ENCODE results near the gene RXRA.

The RXRA gene

DNA sequence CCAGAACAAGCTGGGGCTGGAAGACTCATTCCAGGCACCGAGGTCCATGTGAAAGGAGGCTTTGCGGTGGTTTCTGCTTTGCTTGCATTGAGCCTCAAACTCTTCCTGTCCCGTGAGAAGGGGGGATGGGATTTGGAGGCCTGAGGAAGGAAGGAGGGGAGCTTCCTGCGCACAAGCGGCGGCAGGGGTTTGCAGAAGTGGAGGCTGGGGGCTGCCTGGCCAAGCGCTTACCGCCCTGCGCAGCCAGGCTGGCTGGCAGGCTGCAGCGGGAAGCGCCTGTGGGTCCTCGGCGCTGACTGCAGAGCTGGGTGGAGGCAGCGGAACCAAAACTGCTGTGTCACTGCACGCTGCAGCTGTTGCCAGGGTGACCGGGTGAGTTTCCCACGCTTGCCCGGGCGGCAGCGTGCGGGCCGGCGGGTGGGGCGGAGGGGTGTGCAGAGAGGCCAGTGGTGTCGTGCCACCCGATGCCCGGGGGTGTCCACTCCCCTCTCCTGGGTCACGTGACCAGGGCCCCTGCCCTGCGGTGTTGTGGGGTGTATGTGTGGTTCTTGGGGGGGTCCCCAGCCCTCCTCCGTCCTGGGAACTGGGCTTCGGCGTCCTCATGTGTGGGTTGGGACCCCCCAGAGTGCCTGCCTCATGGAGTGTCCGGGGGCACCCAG is 81.0 kb downstream of the RXRA start:
- H3K27ac ChIP-seq, result peak overlapping the region; percentile 59
- DNase-seq (ENCODE audit: low read depth, low spot score), result peak; percentile 69

DNA sequence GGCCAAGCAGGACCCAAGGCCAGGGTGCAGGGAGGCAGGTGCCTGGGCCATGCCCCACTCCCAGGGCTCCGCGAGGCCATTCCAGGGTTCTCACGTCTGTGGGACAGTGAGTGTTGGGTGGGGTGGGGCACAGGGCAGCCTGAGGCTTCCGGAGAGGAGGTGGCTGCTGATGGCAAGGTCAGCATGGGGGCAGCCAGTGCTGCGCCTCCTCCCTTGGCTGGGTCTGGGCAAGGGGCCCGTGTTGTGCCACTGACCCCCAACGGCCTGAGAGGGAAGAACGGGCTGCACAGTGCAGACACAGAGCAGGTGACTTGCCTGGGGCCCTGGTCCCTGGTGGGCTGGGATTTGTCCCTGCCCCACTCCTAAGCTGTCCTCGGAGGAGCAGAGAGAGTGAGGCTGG is 82.1 kb downstream of the RXRA start:
- no peak overlapping the region for H3K27ac ChIP-seq
- no peak for DNase-seq (ENCODE audit: low read depth, low spot score)

DNA sequence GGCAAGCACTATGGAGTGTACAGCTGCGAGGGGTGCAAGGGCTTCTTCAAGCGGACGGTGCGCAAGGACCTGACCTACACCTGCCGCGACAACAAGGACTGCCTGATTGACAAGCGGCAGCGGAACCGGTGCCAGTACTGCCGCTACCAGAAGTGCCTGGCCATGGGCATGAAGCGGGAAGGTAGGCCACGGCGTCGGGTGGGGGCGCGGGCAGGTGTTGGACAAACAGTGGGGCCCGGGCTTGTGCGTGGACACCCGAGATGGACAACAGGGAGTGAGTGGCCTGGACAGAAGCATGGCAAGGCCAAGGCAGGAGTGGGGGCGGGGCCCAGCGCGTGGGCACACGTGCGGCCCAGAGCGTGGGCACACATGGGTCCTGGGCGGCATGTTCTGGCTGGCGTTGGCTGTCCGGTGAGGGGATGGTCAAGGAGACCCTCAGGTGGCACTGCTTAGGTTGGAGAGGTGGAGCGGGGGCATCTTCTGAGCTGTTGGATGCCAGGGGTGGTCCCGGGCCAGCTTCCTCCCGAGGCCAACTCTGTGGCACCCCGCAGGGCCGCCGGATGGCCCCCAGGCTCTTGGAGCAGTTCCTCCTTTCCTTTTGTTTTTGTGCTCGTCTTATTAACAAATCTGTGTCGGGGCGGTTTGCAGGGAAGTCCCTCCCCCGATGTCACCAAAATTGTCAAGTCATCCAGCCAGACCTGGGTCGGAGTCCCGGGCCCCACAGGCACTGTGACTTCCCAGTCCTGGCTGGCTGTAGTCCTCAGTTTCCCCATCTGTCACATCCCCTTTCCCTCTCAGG is 82.9 kb downstream of the RXRA start:
- H3K27ac ChIP-seq, result no peak overlapping the region

DNA sequence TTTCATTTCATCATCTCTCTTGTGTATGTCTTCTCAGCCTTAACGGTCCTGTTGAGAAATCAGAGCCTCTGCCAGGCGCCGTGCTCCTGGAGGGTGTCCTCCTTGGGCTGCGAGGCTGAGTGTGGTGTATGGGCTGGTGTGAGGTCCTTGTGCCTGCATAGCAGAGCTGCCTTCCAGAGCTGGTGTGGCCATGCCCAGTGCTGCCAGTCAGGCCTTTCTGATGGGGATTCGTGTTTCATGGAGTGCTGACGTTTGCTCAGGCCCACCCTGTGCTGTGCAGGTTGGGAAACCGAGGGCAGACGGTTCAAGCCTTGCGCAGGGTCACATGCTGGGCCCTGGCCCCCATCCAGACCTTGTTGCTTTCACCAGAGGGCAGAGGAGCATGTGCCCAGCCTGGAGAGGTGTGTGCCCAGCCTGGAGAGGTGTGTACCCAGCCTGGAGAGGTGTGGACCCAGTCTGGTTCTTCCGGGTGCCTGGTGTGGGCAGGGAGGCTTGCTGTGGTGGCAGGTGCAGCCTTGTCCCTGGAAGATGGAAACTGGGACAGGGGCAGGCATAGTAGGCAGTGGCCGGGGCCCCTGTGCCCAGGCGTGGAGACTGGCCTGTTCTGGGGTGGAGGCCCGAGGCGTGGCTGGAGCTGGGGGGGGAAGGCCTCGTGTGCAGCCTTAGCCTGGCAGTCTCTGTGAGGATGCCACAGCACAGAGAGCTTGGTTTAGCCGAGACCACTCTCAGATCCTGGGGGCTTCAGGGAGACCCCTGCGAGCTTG is 84.0 kb downstream of the RXRA start:
- H3K27ac ChIP-seq, result no peak overlapping the region

More for the DNA sequence above, 82.9 kb downstream of the RXRA start:
- DNase-seq (ENCODE audit: low read depth, low spot score), result no peak

DNA sequence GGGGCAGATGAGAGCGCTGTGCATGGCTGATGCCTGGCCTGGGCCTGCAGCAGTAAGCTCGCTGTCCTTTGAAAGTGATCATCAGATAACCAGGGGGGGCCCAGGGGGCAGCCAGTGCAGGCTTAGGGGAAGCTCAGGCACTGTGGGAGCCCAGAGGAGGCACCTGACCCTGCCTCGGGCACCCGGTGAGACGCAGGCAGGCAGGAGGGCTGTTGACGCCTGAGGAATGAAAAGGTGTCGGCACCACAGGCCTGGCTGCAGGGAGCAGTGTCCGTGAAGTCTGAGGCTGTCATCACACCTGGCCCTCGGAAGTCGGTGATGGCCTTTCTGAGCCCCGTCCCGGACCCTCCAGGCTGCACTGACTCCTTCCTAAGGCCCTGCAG is 84.6 kb downstream of the RXRA start:
- H3K27ac ChIP-seq, result no peak overlapping the region
- DNase-seq (ENCODE audit: low read depth, low spot score), result no peak

More for the DNA sequence above, 84.0 kb downstream of the RXRA start:
- DNase-seq (ENCODE audit: low read depth, low spot score), result no peak

DNA sequence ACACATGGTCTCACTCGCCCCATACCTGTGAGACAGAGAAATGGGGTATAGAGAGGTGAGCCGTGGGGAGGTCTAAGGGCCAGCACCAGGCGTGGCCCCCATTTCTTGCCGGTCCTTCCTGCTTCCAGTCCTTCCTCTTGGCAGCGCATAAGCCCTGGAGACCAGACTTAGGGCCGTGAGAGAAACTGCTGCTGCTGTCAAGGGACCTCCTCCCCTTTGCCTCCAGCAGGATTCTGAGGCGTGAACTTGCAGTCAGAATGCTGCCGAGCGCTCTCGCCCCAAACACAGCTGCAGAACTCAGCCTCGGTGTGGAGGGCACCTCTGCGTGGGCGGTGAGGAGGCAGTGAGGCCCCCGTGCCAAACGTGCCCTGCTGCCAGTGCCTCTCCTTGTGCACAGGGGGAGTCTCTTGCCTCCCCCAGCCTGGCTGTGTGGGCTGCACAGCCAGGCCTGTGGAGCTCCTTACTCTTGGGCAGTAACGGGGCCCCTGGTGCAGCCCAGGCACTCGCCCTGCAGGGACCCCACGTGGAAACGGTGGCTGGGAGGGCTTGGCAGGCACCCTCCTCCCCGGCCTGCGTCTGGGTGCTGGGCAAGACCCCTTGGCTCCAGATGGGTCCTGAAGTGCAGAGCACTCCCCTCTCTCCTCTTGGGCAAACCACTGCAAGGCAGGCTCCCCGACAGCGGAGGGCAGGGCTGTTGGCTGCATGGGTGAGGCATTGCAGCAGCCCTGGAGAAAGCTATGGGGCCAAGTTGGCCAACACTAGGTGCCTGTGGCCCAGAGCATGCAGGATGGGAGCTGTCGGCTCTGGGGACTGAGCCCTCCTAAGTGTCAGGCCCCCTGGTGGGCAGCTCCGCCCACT is 85.4 kb downstream of the RXRA start:
- H3K27ac ChIP-seq, result no peak overlapping the region
- no peak for DNase-seq (ENCODE audit: low read depth, low spot score)

GRCh38 chr9:134412298-134412711 is 86.0 kb downstream of the RXRA start:
- H3K27ac ChIP-seq, result no peak overlapping the region
- DNase-seq (ENCODE audit: low read depth, low spot score), result no peak

DNA sequence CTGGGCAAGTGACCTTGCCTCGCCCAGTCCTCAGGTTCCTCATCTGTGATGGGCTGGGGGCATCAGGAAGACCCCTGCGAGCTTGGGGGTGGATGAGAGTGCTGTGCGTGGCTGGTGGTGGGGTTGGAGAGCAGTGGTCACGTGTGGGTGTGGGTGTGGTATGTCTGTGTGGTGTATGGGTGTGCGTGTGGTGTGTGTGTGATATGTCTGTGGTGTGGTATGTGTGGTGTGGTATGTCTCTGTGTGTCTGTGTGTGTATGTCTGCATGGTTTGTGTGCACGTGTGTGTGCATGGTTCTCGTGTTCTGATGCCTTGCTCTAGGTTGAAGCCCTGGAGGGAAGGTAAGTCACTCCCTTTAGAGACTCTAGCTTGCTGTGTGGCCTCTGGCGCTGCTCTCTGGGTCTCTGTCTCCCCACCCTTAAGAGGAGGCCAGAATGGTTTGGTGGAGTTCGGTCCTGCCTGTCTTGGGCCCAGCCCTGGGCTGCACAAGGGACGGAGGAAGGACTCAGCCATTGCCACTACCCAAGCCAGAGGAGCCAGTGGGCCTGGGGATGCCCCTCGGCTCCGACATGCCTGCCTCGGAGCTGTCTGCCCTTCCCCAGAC is 87.0 kb downstream of the RXRA start:
- DNase-seq (ENCODE audit: low read depth, low spot score), result no peak
- no peak overlapping the region for H3K27ac ChIP-seq

DNA sequence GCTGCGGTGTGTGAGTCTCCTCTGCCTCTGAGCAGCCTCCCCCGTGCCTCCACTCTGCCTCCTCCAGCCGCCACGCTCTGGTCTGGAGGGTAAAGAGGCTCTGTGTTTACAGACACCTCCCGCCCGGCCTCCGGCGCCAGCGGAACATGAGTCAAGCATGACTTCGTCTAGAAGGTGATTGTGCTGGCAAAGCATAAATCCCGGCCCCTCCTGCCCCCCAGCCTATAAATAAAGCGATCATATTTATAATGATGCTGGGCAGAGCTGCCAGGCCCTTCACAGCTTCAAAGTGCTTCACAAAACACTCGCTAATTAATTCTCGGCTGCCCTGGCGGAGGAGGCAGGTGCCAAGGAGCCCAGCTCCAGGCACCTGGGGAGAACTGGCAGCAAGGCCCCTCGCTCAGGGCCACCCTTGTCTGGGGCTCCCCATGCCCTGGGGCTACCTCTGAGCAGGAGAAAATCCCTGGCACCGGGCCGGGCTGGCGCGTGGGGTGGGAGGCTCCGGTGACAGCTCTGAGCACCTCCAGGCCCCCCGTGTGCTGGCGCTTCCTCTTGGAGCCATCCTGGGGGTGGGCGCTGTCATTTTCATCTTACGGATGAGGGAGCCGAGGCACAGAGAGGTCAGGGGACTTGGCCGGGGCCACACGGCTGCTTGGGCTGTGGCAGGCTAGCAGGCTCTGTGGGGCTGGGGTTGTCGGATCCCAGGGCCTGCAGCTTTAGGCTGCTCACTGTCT is 87.8 kb downstream of the RXRA start:
- no peak overlapping the region for H3K27ac ChIP-seq
- peak; percentile 33 for DNase-seq (ENCODE audit: low read depth, low spot score)

GRCh38 chr9:134414900-134415425 is 88.7 kb downstream of the RXRA start:
- DNase-seq (ENCODE audit: low read depth, low spot score), result no peak
- H3K27ac ChIP-seq, result no peak overlapping the region

DNA sequence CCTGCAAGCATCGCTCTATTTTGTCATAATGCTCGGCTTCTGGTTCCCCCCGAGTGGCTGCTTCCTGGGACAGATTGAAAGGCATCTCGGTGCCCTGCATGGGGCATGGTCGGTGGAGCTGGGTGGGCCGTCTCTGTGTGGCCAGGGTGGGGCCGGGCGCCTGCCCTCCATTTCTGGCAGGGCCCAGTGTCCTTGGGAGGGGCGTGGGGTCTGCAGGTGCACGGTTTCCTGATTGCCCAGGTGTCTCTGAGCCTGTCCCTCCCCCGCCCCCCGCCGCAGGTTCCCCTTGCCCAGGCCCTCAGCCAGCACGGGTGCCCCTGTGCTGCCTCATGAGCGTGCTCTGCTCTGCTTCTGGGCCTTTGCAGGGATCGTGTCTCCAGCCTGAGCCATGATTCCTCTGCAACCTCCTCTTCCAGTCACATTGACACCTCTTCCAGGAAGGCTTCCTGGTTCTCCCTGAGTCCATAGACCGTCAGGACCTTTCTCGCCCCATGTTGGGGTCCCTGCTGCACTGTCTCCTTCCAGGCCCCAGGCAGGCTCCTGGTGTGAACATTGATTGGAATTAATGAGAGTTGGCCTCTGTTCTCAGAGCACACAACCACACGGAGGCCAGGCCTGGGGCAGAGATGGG is 90.2 kb downstream of the RXRA start:
- no peak overlapping the region for H3K27ac ChIP-seq
- DNase-seq (ENCODE audit: low read depth, low spot score), result no peak

DNA sequence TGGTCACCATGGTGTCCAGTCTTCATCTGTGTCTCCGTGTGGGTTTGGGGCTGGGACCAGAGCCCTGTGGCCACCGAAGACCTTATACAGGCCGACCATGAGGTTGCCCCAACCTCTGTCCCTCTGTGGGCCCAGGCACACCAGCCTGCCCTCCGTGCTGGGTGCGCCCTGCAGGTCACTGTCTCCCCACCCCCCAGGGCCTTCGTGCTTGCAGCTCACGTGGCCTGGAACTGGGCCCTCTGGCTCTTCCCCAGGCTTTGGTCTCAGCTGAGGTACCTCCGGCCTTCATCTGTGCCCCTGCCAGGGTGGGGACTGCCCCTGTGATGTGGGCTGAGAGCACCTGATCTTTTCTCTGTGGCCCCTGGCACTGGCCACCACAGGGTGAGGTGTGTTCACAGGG is 92.1 kb downstream of the RXRA start:
- DNase-seq (ENCODE audit: low read depth, low spot score), result no peak
- H3K27ac ChIP-seq, result no peak overlapping the region

DNA sequence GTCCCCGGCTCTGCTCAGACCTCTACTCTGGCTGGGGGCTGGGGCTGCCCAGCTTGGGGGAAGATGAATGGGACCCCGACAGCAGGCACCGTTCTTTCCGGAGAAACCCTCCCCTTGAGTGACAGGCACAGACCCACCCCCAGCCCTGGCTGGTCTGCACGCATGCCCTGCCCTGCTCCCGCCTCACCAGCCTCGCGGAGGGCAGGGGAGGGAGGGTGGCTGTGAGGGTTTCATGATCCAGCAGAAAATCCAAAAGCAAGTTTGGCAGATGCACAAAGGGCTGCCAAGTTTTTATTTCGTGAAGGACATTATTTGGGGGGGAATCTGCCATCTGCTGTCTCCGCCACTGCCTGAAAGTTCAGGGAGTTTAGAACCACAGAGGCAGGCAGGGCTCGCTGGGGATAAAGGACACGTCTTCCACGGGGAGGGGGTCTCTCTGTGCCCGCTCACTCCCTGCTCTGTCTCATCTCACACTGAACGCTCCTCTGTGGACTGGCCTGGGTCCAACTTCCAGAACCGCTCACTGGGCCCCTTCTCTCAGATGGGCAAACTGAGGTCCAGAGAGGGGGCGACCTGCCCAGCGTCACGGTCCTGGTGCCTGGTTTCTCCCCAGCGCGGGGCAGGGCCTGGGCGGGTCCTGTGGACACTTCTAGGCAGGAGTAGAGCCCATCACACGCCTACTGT is 92.9 kb downstream of the RXRA start:
- no peak for DNase-seq (ENCODE audit: low read depth, low spot score)
- H3K27ac ChIP-seq, result no peak overlapping the region

GRCh38 chr9:134419684-134420076 is 93.4 kb downstream of the RXRA start:
- DNase-seq (ENCODE audit: low read depth, low spot score), result no peak
- H3K27ac ChIP-seq, result no peak overlapping the region

GRCh38 chr9:134420281-134420845 is 94.1 kb downstream of the RXRA start:
- no peak for DNase-seq (ENCODE audit: low read depth, low spot score)
- no peak overlapping the region for H3K27ac ChIP-seq

DNA sequence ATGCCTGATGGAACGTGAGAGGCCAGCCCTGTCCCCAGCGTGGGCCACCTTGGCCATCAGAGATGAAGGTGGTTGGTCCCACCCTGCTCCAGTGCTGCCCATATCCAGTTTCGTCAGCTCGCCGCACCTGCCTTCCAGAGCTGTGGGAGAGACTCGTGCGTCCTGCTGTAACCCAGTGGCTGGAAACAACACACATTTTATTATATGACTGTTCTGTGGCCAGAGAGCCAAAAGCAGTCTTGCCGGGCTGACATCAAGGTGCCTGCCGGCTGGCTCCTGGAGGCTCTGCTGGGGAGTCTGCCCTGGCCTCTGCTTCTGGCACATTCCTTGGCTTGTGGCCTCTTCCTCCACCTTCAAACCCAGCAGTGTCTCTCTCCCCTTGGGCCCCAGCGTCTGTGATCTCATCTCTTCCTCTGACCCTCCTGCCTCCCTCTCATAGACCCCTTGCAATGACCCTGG is 94.7 kb downstream of the RXRA start:
- no peak for DNase-seq (ENCODE audit: low read depth, low spot score)
- H3K27ac ChIP-seq, result no peak overlapping the region

- peak overlapping the region; percentile 40 for H3K27ac ChIP-seq
- no peak for DNase-seq (ENCODE audit: low read depth, low spot score)
Measured at GRCh38 chr9:134421888-134422287, 95.6 kb downstream of the RXRA start.

Measured in epithelial cell of prostate (primary cell).